Measurements from ENCODE around the gene CLEC11A.
"Not testable (repeated sequence)": the region's sequence is repeated elsewhere in the genome, so short reads cannot be mapped to it uniquely, and the experiment has no call there.

CLEC11A gene

DNA sequence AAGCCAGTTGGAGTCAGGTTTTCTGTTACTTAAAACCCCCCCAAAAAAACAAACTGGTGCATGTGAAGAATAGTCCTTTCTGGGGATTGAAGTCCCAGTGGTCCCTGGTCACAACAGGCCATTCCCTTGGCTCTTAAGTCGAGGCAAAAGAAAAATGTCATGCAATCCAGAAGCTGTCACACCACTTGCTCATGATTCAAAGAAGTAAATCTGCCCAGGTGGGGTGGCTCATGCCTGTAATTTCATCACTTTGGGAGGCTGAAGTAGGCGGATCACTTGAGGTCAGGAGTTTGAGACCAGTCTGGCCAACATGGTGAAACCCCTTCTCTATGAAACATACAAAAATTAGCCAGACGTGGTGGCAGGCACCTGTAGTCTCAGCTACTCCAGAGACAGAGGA is 38.3 kb downstream of the CLEC11A start:
- DNase-seq (ENCODE audit: low spot score), result not testable (repeated sequence)

GRCh38 chr19:50763521-50763920 is 40.4 kb downstream of the CLEC11A start:
- not testable (repeated sequence) for DNase-seq (ENCODE audit: low spot score)

- no peak for DNase-seq (ENCODE audit: low spot score)
Observed at GRCh38 chr19:50764409-50764808, 41.2 kb downstream of the CLEC11A start.

- DNase-seq (ENCODE audit: low spot score), result not testable (repeated sequence)
Observed at GRCh38 chr19:50766746-50767145, 43.6 kb downstream of the CLEC11A start.

- not testable (repeated sequence) for DNase-seq (ENCODE audit: low spot score)
Observed at GRCh38 chr19:50767263-50767662, 44.1 kb downstream of the CLEC11A start.

DNA sequence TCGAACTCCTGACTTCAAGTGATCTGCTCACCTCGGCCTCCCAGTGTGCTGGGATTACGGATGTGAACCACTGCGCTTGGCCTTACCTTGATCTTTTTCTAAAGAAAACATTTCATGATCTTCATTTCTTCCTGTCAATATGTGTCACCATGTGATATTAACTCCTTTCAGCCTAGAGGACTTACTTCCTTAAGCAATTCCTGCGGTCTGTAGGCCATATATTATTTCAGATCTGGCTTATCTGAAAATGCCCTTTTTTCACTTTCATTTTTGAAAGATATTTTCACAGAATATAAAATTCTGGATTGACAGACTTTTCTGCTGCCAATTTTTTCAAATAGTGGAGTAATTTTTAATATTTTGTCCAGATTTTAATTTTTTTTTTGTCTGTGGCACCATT is 45.1 kb downstream of the CLEC11A start:
- no peak for DNase-seq (ENCODE audit: low spot score)

- not testable (repeated sequence) for DNase-seq (ENCODE audit: low spot score)
Observed at GRCh38 chr19:50770164-50770563, 47.0 kb downstream of the CLEC11A start, which contains the start of gene GPR32. TSS of gene GPR32 (plus strand) at chr19:50770464. CDS start at chr19:50770601, 137 bp downstream.

DNA sequence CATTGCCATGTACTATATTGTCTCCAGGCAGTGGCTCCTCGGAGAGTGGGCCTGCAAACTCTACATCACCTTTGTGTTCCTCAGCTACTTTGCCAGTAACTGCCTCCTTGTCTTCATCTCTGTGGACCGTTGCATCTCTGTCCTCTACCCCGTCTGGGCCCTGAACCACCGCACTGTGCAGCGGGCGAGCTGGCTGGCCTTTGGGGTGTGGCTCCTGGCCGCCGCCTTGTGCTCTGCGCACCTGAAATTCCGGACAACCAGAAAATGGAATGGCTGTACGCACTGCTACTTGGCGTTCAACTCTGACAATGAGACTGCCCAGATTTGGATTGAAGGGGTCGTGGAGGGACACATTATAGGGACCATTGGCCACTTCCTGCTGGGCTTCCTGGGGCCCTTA is 47.7 kb downstream of the CLEC11A start:
- no peak for DNase-seq (ENCODE audit: low spot score)

DNA sequence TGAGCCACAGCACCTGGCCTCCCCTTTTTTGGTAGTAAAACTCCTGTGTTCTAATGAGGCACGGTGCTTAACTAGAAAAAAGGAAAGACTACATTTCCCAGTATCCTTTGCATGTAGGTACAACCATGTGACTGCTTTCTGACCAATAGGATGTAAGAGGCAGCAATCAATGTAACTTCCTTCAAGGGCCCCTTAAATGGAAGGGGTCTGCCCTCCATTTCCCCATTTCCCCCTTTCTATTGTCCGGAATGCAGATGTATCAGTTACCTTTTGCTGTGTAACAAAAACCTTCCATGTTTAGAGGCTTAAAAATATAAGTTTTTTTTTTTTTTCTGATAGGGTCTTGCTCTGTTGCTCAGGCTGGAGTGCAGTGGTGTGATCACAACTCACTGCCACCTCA is 49.3 kb downstream of the CLEC11A start:
- peak; percentile 61 for DNase-seq (ENCODE audit: low spot score)

GRCh38 chr19:50772912-50773311 is 49.7 kb downstream of the CLEC11A start:
- DNase-seq (ENCODE audit: low spot score), result not testable (repeated sequence)

DNA sequence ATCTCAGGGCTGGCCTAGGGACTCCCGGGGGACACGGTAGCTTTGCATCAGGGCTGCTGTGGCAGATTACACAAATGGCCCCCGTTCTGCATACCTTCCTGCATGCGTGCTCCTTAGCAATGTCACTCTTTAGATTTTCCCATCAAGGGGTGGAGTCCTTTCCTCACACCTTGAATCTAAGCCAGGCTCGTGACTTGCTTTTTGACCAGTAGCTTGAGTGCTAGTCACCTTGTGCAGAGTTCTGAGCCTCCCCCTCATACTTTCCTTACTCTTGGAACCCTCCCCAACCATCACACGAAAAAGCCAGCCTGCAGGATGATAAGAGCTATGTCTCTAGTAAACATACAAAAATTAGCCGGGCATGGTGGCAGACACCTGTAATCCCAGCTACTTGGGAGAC is 50.3 kb downstream of the CLEC11A start:
- not testable (repeated sequence) for DNase-seq (ENCODE audit: low spot score)

Data from AG08396 (cell line).